GM12875 (cell line): ENCODE data around the gene CREB3L2.
A peak's percentile ranks its signal among the peaks of the same experiment; 100 is the strongest.
"Not testable (repeated sequence)": the region's sequence is repeated elsewhere in the genome, so short reads cannot be mapped to it uniquely, and the experiment has no call there.

Experiments
- H3K4me3 ChIP-seq: one replicate; pipeline ENCODE4 v1.5.1; 2011; ENCODE audit warnings: low read depth, low read length, control low read depth
- TF ChIP-seq, protein P1 (sequence below): IDR thresholded peaks from 2 replicates; pipeline ENCODE4 v1.5.1; 2011; ENCODE audit warnings: low read depth, mild to moderate bottlenecking, control low read depth, inconsistent platforms, low read length, moderate library complexity, borderline replicate concordance; ENCODE audit not compliant: insufficient read depth

The CREB3L2 gene

DNA sequence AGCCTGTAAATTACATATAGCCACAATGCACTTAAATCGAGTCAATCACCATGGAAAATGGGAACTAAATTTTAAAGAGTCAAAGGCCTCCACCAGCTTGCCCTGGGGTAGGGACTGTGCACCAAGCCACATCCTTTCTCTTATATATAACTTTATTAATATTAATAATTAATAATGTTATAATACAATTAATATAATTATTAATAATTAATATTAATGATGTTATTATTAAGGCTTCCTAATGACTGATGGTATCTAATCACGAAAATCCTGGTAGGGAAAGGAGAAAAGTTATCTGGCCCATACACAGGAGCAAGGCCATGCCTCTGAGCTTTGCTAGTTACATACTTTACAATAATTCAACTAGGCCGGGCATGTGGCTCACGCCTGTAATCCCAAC is 87.9 kb downstream of the CREB3L2 start:
- no peak overlapping the region for H3K4me3 ChIP-seq
- TF ChIP-seq, protein P1, sequence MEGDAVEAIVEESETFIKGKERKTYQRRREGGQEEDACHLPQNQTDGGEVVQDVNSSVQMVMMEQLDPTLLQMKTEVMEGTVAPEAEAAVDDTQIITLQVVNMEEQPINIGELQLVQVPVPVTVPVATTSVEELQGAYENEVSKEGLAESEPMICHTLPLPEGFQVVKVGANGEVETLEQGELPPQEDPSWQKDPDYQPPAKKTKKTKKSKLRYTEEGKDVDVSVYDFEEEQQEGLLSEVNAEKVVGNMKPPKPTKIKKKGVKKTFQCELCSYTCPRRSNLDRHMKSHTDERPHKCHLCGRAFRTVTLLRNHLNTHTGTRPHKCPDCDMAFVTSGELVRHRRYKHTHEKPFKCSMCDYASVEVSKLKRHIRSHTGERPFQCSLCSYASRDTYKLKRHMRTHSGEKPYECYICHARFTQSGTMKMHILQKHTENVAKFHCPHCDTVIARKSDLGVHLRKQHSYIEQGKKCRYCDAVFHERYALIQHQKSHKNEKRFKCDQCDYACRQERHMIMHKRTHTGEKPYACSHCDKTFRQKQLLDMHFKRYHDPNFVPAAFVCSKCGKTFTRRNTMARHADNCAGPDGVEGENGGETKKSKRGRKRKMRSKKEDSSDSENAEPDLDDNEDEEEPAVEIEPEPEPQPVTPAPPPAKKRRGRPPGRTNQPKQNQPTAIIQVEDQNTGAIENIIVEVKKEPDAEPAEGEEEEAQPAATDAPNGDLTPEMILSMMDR: no peak

DNA sequence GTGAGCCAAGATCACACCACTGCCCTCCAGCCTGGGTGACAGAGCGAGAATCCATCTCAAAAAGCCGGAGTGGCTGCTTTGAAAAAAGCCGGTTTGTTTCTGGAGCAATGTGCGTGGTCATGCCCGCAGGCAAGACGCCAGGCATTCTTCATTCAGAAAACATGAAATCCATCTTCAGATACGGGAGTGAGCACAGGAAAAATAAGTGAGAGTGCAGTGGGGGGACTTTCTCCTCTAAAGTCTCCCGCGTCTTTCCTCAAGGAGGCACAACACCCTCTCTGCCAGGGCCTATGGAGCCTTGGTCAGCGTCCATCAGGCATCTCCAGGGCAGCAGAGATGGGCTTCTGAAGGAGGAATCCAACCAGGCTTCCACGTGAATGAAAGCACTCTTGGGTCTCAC is 92.8 kb downstream of the CREB3L2 start:
- no peak overlapping the region for H3K4me3 ChIP-seq
- TF ChIP-seq, protein P1: no peak

DNA sequence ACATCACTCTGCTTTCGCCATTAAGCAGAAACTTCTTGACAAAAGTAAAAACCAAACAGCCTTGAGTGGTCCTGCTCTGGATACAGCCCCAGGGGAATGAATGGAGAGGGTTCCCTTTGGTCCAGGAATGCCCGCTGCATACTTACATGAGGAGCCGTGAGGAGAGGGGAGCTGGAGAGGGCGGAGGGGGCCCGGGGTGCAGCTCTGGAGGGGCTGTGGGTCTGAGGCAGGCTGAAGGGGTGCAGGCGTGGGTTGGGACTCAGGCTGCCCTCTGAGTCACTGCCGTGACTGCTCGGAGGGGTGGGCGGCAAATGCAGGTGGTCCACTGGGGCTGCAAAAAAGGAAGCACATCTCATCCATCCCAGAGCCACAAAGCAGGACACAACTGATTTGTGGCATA is 93.8 kb downstream of the CREB3L2 start:
- TF ChIP-seq, protein P1: no peak
- H3K4me3 ChIP-seq: no peak overlapping the region

DNA sequence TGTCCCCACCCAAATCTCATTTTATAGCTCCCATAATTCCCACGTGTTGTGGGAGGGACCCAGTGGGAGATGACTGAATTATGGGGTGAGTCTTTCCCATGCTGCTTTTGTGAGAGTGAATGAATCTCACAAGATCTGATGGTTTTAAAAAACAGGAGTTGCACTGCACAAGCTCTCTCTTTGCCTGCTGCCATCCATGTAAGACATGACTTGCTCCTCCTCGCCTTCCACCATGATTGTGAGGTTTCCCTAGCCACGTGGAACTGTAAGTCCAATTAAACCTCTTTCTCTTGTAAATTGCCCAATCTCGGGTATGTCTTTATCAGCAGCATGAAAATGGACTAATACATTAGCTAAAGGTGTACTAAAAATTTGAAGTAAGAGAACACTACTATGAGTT is 95.2 kb downstream of the CREB3L2 start:
- not testable (repeated sequence) for H3K4me3 ChIP-seq

DNA sequence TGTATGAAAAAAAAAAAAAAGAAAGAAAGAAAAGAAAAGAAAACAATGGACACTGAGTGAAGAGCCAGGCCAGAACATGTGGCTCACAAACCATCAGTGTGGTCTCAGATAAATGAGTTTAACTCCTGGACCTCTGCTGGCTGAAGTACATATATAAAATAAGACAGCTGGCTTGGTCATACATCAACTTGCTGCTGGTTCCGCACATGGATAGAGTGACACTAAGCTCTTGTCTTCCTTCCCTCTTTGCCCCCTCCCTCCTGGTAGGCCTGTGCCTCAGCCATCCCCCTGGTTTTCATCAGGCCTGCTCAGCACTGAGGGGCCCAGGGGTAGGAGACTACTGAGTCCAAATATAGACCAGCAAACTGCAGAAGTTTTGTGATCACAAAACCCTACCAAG is 97.1 kb downstream of the CREB3L2 start:
- no peak overlapping the region for H3K4me3 ChIP-seq
- TF ChIP-seq, protein P1: no peak

DNA sequence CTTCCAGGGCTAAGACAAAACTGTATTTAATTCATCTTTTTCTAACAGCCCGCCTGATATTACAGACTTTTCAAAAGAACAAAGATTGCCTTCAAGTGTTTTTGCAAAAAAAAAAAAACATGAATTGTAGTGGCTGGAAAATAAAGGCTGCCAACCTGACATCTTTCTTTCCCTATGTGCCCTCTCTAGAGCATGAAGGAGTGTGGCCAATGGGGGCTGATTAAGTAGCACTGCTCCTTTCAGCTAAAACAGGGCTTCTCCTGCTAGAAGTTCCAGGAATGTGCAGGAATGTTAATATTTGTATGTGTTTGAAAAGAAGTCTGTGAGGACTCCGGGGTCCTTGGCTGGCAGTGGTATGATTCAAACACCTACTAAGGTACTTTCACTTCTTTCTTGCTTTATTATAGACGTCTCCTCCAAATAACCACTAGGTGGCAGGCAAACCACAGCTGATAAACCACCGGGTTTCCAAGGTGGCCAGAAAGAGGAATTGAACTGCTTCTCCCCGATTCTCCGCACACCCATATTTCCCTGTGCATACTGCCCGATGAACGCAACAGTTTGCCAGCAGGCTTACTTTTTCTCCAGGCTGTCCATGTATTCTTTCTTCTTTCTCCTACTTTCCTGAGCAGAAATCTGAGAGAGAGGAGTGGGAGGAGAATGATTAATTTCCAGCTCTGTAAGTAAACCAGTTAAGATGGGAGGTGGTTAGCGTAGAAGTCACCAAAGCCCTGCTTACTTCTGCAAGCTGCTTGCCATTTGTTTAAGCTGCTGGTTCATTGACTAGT is 98.3 kb downstream of the CREB3L2 start:
- no peak overlapping the region for H3K4me3 ChIP-seq
- TF ChIP-seq, protein P1: peak; percentile 58; the same call in 1 of the 2 replicates

DNA sequence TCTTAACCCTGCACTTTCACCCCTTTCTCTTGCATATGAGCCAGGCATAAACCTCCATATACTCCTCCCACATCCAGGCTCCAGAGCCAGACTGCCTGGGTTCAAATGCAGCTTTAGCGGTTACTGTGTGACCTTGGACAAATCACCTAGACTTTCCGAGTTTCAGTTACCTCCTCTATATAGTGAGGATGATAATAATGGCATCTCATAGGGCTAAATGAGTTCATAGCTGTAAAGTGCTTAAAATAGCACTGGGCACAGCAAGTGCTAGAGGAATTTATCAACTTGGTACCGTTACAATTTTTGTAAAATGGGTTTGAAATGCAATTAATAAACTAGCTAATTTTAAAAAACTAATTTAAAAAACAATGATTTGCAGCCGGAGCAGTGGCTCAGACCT is 101.7 kb downstream of the CREB3L2 start:
- TF ChIP-seq, protein P1: no peak
- no peak overlapping the region for H3K4me3 ChIP-seq
